BE2C (cell line): ENCODE measurements around the gene EFCAB5.
A peak's percentile ranks its signal among the peaks of the same experiment; 100 is the strongest.
"Not testable (repeated sequence)": the region's sequence is repeated elsewhere in the genome, so short reads cannot be mapped to it uniquely, and the experiment has no call there.

ENCODE experiments used
- DNase-seq: peaks from one replicate; pipeline ENCODE4 v3.0.0-alpha.2; 2020
- H3K27me3 ChIP-seq: fragments of 250-450 bp; sonication (Bioruptor Pico); 2 replicates; pipeline ENCODE4 v1.5.1; 2020; ENCODE audit warnings: mild to moderate bottlenecking
- H3K36me3 ChIP-seq: fragments of 250-450 bp; sonication (Bioruptor Pico); 2 replicates; pipeline ENCODE4 v1.5.1; 2020; ENCODE audit warnings: mild to moderate bottlenecking
- H3K4me1 ChIP-seq: fragments of 250-450 bp; sonication (Bioruptor Pico); 2 replicates; pipeline ENCODE4 v1.5.1; 2020
- H3K4me3 ChIP-seq: 2 replicates; pipeline ENCODE4 v1.5.1; 2011; ENCODE audit warnings: low read depth, low read length
- H3K9me3 ChIP-seq: fragments of 250-450 bp; sonication (Bioruptor Pico); 2 replicates; pipeline ENCODE4 v1.5.1; 2020
- CTCF ChIP-seq: IDR thresholded peaks from 2 replicates; pipeline ENCODE4 v1.5.1; 2012; ENCODE audit warnings: mild to moderate bottlenecking, low read depth, low read length

The EFCAB5 gene

GRCh38 chr17:29930409-29931010 lies 10.9 kb upstream of the EFCAB5 start:
- no peak for TF ChIP-seq CTCF
- Histone ChIP-seq H3K36me3 (no peaks in the 10 kb centered on the region), H3K4me1 (peaks cover 3% of the 10 kb centered on the region; the same call in 1 of the 2 replicates), H3K27me3 (no peaks in the 10 kb centered on the region), H3K9me3 (no peaks in the 10 kb centered on the region), H3K4me3 (peak overlapping the region; percentile 85)
- no peak for DNase-seq

GRCh38 chr17:29931231-29931932 lies 10.1 kb upstream of the EFCAB5 start:
- H3K4me3 ChIP-seq, result peak overlapping the region; percentile 85
- DNase-seq, result peak; percentile 72
- TF ChIP-seq CTCF, result peak; percentile 83
- peaks cover 3% of the 10 kb centered on the region; the same call in 1 of the 2 replicates for H3K4me1 ChIP-seq
- no peaks in the 10 kb centered on the region for H3K27me3 ChIP-seq
- no peaks in the 10 kb centered on the region for H3K36me3 ChIP-seq
- no peaks in the 10 kb centered on the region for H3K9me3 ChIP-seq

DNA sequence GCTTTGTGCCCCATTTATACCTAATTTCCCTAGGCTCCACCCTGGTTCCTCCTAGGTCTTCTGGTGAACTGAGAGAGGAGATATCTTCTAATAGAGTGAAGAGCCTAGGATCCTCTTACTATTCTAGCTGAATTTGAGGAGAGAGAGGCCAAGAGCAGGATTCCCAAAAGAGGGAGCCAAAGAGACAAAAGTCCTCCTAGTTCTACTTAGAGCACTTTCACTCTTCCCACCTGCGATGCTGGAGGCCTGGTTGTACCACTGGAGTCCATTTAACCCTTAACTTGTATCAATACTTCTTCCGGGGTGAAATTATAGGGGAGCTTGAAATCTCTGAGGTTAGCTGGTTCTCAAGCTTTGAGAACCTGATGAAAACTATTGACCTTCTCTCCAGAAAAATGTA lies 8.1 kb upstream of the EFCAB5 start:
- no peaks in the 10 kb centered on the region for H3K9me3 ChIP-seq
- no peak overlapping the region for H3K4me3 ChIP-seq
- no peaks in the 10 kb centered on the region for H3K27me3 ChIP-seq
- no peak for DNase-seq
- H3K4me1 ChIP-seq, result peaks cover 3% of the 10 kb centered on the region; the same call in 1 of the 2 replicates
- peak; percentile 30; the same call in 1 of the 2 replicates for TF ChIP-seq CTCF
- no peaks in the 10 kb centered on the region for H3K36me3 ChIP-seq

GRCh38 chr17:29935909-29936308 lies 5.5 kb upstream of the EFCAB5 start:
- not testable (repeated sequence) for H3K36me3 ChIP-seq, H3K4me3 ChIP-seq, H3K27me3 ChIP-seq, H3K9me3 ChIP-seq, H3K4me1 ChIP-seq, DNase-seq

GRCh38 chr17:29936724-29937123 lies 4.7 kb upstream of the EFCAB5 start:
- DNase-seq, result no peak
- Histone ChIP-seq H3K27me3 (no peaks in the 10 kb centered on the region), H3K4me1 (peaks cover under 1% of the 10 kb centered on the region; the same call in 1 of the 2 replicates), H3K36me3 (no peaks in the 10 kb centered on the region), H3K9me3 (no peaks in the 10 kb centered on the region), H3K4me3 (no peak overlapping the region)
- no peak for TF ChIP-seq CTCF

DNA sequence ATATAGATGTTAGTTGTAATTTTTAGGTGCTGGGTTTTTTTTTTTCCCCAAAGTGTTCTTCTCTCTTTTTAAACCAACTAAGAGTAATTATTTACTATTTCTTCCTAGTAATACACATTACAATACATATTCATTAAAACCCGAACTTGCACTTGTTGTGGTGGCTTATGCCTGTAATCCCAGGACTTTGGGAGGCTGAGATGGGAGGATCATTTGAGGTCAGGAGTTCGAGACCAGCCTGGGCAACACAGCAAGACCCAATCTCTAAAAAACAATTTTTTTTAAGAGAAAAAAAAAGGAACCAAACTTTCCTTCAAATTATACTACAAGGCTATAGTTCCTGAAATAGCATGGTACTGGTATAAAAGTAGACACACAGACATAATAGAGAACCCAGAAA lies 3.8 kb downstream of the EFCAB5 start:
- Histone ChIP-seq H3K27me3 (no peaks in the 10 kb centered on the region), H3K9me3 (no peaks in the 10 kb centered on the region)
- no peak for TF ChIP-seq CTCF

More for the DNA sequence above, 3.8 kb downstream of the EFCAB5 start:
- DNase-seq, result no peak
- Histone ChIP-seq H3K4me3 (no peak overlapping the region), H3K4me1 (no peaks in the 10 kb centered on the region), H3K36me3 (no peaks in the 10 kb centered on the region)
